Measurements from ENCODE around the gene CD200R1. TPM values are rescaled to one million over a fixed set of nuclear protein-coding genes. Genes with fewer than 3 reads are reported as not detected.

The CD200R1 gene
- total and polyA plus RNA-seq, 9 of the 15 experiments (the other 6 are each of a cell fraction or from before 2014, with no cell fraction given) = 0.04 to 0.23 (median 0.09) TPM; not detected in 5

- TF ChIP-seq L3MBTL2 (IDR thresholded peaks at IDR 0.05) (peak; percentile 91), EP400 (IDR thresholded peaks at IDR 0.05) (peak; percentile 88), DMBX1 (CRISPR knock-in tag; IDR thresholded peaks at IDR 0.05; ENCODE audit: borderline replicate concordance) (0 out of 2 replicates have a peak, but pooled peaks have one; percentile 7), ZNF76 (CRISPR knock-in tag; IDR thresholded peaks at IDR 0.05; ENCODE audit: borderline replicate concordance) (0 out of 2 replicates have a peak, but pooled peaks have one; percentile 26), SMAD4 (CRISPR knock-in tag; conservative IDR thresholded peaks at IDR 0.05) (0 out of 2 replicates have a peak, but pooled peaks have one; percentile 40), YY1 (IDR thresholded peaks at IDR 0.05; ENCODE audit: borderline replicate concordance in 1 of 3, control insufficient read depth in 1 of 3, extremely low read depth in 1 of 3, insufficient read depth in 3 of 3, insufficient read length in 1 of 3, insufficient replicate concordance in 2 of 3, low read depth in 1 of 3, low read length in 2 of 3) (peak; percentile 52 to 92 (median 84)), JUN (IDR thresholded peaks at IDR 0.05; ENCODE audit: borderline replicate concordance, low read depth, low read length) (0 out of 2 replicates have a peak, but pooled peaks have one; percentile 10), JUN (CRISPR knock-in tag; IDR thresholded peaks at IDR 0.05; ENCODE audit: borderline replicate concordance) (no peak), ZNF431 (CRISPR knock-in tag; IDR thresholded peaks at IDR 0.05) (peak; percentile 14; the same call in 1 of the 2 replicates), MNT (conservative IDR thresholded peaks at IDR 0.05) (peak; percentile 27 to 73; a peak in 2 of 4 replicates), ZFPM2 (CRISPR knock-in tag; IDR thresholded peaks at IDR 0.05) (no peak), ZBED1 (IDR thresholded peaks at IDR 0.05) (0 out of 2 replicates have a peak, but pooled peaks have one; percentile 36), CHD2 (IDR thresholded peaks at IDR 0.05; ENCODE audit: low read depth, low read length) (no peak), ZNF655 (CRISPR knock-in tag; IDR thresholded peaks at IDR 0.05) (no peak), TEAD1 (CRISPR knock-in tag; IDR thresholded peaks at IDR 0.05) (peak in 1 of 2 experiments; percentile 54; a peak in 1 of 4 replicates), PRDM10 (IDR thresholded peaks at IDR 0.05; ENCODE audit: partially characterized antibody) (peak; percentile 15), ZBTB12 (CRISPR knock-in tag; IDR thresholded peaks at IDR 0.05) (peak; percentile 28; the same call in 1 of the 2 replicates)
Measured at GRCh38 chr3:112990672-112991602, 16.0 kb upstream of the CD200R1 start, which contains the start of gene GTPBP8 (continued).

Data from K562 (cell line).